Measurements from ENCODE around the gene LDLR.

The LDLR gene

DNA sequence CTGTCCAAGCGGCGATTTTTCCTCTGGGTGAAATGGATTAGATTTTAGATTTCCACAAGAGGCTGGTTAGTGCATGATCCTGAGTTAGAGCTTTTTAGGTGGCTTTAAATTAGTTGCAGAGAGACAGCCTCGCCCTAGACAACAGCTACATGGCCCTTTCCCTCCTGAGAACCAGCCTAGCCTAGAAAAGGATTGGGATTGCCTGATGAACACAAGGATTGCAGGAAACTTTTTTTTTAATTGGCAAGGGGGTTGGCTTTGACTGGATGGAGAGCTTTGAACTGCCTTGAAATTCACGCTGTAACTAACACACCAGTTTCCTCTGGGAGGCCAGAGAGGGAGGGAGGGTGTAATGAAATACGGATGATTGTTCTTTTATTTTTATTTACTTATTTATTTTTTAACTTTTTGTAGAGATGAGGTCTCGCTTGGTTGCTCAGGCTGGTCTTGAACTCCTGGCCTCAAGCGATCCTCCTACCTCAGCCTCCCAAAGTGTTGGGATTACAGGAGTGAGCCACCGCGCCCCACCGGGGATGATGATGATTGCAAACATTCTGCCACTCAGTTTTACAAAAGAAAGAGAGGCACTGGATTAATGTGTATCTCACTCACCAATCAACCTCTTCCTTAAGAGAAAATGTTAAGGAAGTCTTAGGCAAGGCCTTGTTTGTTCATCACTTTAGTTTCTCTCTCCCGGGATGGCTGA is 1.9 kb downstream of the LDLR start:
- H4K20me1 ChIP-seq (ENCODE audit: low read depth, low read length): peaks cover 26% of the 10 kb centered on the region; the same call in 1 of the 2 replicates
- peaks cover 9% of the 10 kb centered on the region; the same call in 1 of the 2 replicates for H3F3A ChIP-seq (ENCODE audit: insufficient read depth)
- no peaks in the 10 kb centered on the region for H3K9me2 ChIP-seq (replicated peaks; ENCODE audit: insufficient read depth, low read length)
- H3K9ac ChIP-seq (ENCODE audit: low read length): peak overlapping the region; percentile 83
- no peak overlapping the region for H2AFZ ChIP-seq (ENCODE audit: low read depth, low read length, severe bottlenecking)
- no peaks in the 10 kb centered on the region for H3K9me3 ChIP-seq (ENCODE audit: insufficient read depth, low read length)
- H3K27ac ChIP-seq (ENCODE audit: low read depth, low read length): peak overlapping the region; percentile 71
- H3K79me2 ChIP-seq (ENCODE audit: insufficient read depth, low read length): peaks cover 57% of the 10 kb centered on the region
- peaks cover 8% of the 10 kb centered on the region; the same call in 1 of the 2 replicates for H3K36me3 ChIP-seq (ENCODE audit: low read length)
- peak overlapping the region; percentile 70 for H3K4me3 ChIP-seq (ENCODE audit: insufficient read depth, low read length, poor library complexity, severe bottlenecking)
- peak overlapping the region; percentile 93 for H3K4me2 ChIP-seq (ENCODE audit: low read depth, low read length, poor library complexity, severe bottlenecking)
- TF ChIP-seq EZH2phosphoT487 (conservative IDR thresholded peaks at IDR 0.05; ENCODE audit: low read length): no peak
- no peak for TF ChIP-seq CTCF (IDR thresholded peaks at IDR 0.05; ENCODE audit: insufficient read depth, low read length, poor library complexity, severe bottlenecking)
- no peaks in the 10 kb centered on the region for H3K27me3 ChIP-seq (ENCODE audit: low read length)

DNA sequence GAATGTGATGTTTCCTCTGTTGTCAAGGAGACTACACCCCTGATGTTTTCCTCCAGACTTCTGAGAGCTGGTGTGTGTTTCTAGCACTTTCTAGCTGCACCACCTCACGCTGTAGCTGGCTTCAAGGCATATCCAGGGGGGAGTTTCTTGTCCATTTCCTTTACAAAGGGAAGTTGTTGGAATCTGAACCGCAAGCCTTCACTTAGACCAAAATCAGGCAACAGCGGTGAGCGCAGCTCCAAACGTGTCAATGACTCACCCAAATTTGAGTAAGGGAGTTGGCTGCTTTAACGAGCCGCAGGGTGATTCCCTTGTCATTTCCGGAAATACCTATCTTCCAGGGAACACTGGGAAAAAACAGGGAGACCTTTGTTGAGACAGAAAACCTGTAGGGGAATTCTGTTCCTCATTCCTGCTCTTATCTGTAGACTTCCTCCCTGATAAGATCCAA is 2.5 kb downstream of the LDLR start:
- Histone ChIP-seq H2AFZ (ENCODE audit: low read depth, low read length, severe bottlenecking) (no peak overlapping the region), H3K9me3 (ENCODE audit: insufficient read depth, low read length) (no peaks in the 10 kb centered on the region), H3K27ac (ENCODE audit: low read depth, low read length) (0 out of 2 replicates have a peak overlapping the region, but pooled peaks have one; percentile 71), H3K36me3 (ENCODE audit: low read length) (peaks cover 8% of the 10 kb centered on the region; the same call in 1 of the 2 replicates), H4K20me1 (ENCODE audit: low read depth, low read length) (peaks cover 26% of the 10 kb centered on the region; the same call in 1 of the 2 replicates), H3K27me3 (ENCODE audit: low read length) (no peaks in the 10 kb centered on the region), H3K9me2 (replicated peaks; ENCODE audit: insufficient read depth, low read length) (no peaks in the 10 kb centered on the region), H3K4me3 (ENCODE audit: insufficient read depth, low read length, poor library complexity, severe bottlenecking) (no peak overlapping the region), H3K79me2 (ENCODE audit: insufficient read depth, low read length) (peaks cover 63% of the 10 kb centered on the region), H3K9ac (ENCODE audit: low read length) (peak overlapping the region; percentile 83), H3F3A (ENCODE audit: insufficient read depth) (peaks cover 9% of the 10 kb centered on the region; the same call in 1 of the 2 replicates), H3K4me2 (ENCODE audit: low read depth, low read length, poor library complexity, severe bottlenecking) (peak overlapping the region; percentile 93)
- no peak for TF ChIP-seq CTCF (IDR thresholded peaks at IDR 0.05; ENCODE audit: insufficient read depth, low read length, poor library complexity, severe bottlenecking)
- no peak for TF ChIP-seq EZH2phosphoT487 (conservative IDR thresholded peaks at IDR 0.05; ENCODE audit: low read length)

DNA sequence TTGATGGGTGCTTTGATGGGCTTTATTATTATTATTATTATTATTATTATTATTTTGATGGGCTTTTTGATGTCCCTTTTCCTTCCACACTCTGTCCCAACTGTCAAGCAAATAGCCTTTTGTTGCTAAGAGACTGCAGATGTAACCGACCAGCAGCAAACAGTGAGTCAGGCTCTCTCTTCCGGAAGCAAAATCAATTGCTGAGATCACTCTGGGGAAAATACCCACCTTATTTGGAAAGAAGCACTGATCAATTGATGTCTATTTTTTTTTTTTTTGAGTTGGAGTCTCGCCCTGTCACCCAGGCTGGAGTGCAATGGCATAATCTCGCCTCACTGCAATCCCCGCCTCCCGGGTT is 2.9 kb downstream of the LDLR start:
- no peak overlapping the region for H3K9ac ChIP-seq (ENCODE audit: low read length)
- no peaks in the 10 kb centered on the region for H3K9me2 ChIP-seq (replicated peaks; ENCODE audit: insufficient read depth, low read length)
- H4K20me1 ChIP-seq (ENCODE audit: low read depth, low read length): peaks cover 26% of the 10 kb centered on the region; the same call in 1 of the 2 replicates
- peak overlapping the region; percentile 93 for H3K4me2 ChIP-seq (ENCODE audit: low read depth, low read length, poor library complexity, severe bottlenecking)
- peaks cover 9% of the 10 kb centered on the region; the same call in 1 of the 2 replicates for H3F3A ChIP-seq (ENCODE audit: insufficient read depth)
- H3K79me2 ChIP-seq (ENCODE audit: insufficient read depth, low read length): peaks cover 67% of the 10 kb centered on the region
- H3K4me3 ChIP-seq (ENCODE audit: insufficient read depth, low read length, poor library complexity, severe bottlenecking): no peak overlapping the region
- no peaks in the 10 kb centered on the region for H3K27me3 ChIP-seq (ENCODE audit: low read length)
- no peaks in the 10 kb centered on the region for H3K9me3 ChIP-seq (ENCODE audit: insufficient read depth, low read length)
- no peak overlapping the region for H2AFZ ChIP-seq (ENCODE audit: low read depth, low read length, severe bottlenecking)
- H3K27ac ChIP-seq (ENCODE audit: low read depth, low read length): no peak overlapping the region
- TF ChIP-seq EZH2phosphoT487 (conservative IDR thresholded peaks at IDR 0.05; ENCODE audit: low read length): no peak
- TF ChIP-seq CTCF (IDR thresholded peaks at IDR 0.05; ENCODE audit: insufficient read depth, low read length, poor library complexity, severe bottlenecking): no peak
- H3K36me3 ChIP-seq (ENCODE audit: low read length): peaks cover 8% of the 10 kb centered on the region; the same call in 1 of the 2 replicates

Data from SU-DHL-6 (cell line).